ENCODE data around the gene SMARCE1.

DNA sequence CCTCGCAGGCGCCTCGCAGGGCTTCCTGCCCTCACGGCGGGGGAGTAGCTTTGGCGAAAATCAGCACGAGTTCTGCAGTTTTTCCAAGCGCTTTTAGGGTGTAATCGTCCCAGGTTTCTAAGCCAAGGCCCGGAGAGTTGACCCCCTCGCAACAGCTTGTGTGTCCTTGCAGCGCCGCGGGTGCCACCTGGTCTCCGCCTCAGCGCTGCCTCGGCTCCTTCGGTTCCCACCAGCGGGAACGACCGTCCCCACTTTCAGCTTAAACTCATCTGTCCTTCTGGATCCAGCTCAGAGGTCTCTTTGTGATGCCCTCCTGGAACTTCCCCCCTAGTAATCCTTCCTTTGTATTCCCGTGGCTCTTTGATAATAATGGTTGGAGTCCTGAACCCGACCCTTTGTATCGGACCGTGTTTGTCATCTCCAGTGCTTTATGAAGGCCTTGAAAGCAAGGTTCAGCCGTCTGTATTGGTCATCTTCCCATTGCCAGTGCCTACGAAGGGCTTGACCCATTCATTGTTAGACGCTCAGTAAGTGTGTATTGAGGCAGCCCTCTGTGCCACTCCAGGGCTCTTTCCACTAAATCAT lies 858 bp upstream of the SMARCE1 start:
- TF ChIP-seq EZH2 (IDR thresholded peaks at IDR 0.05) (no peak), POLR2AphosphoS5 (IDR thresholded peaks at IDR 0.05; ENCODE audit: borderline replicate concordance, low read depth, low read length) (no peak), FOXP2 (optimal IDR thresholded peaks at IDR 0.05; ENCODE audit: control extremely low read depth, extremely low read length, insufficient read depth) (no peak)
